Activated CD8-positive, alpha-beta memory T cell treated with anti-CD3 and anti-CD28 coated beads, Interleukin-2, amount 50 U/mL, for 4 hours (primary cell): ENCODE measurements around the gene GNPTG.

Source experiments
- DNase-seq: peaks from one replicate; pipeline ENCODE4 v3.0.0-alpha.2; 2020

The GNPTG gene

GRCh38 chr16:1375741-1376410 is 24.1 kb downstream of the GNPTG start:
- no peak for DNase-seq

GRCh38 chr16:1377406-1378010 is 25.8 kb downstream of the GNPTG start:
- no peak for DNase-seq

GRCh38 chr16:1378087-1378803 is 26.5 kb downstream of the GNPTG start:
- DNase-seq: no peak

GRCh38 chr16:1378804-1379303 is 27.1 kb downstream of the GNPTG start:
- peak; percentile 65 for DNase-seq

- DNase-seq: peak; percentile 65
Observed at GRCh38 chr16:1379304-1380076, 27.8 kb downstream of the GNPTG start.

- DNase-seq: no peak
Observed at GRCh38 chr16:1380195-1380594, 28.5 kb downstream of the GNPTG start.

- DNase-seq: no peak
Observed at GRCh38 chr16:1381612-1382406, 30.1 kb downstream of the GNPTG start.

- DNase-seq: no peak
Observed at GRCh38 chr16:1383556-1383955, 31.8 kb downstream of the GNPTG start.

- no peak for DNase-seq
Observed at GRCh38 chr16:1385232-1385631, 33.5 kb downstream of the GNPTG start.

GRCh38 chr16:1387331-1387730 is 35.6 kb downstream of the GNPTG start:
- DNase-seq: no peak

- no peak for DNase-seq
Observed at GRCh38 chr16:1389762-1390161, 38.0 kb downstream of the GNPTG start.

- DNase-seq: no peak
Observed at GRCh38 chr16:1390239-1390779, 38.6 kb downstream of the GNPTG start.

GRCh38 chr16:1392826-1393225 is 41.1 kb downstream of the GNPTG start:
- DNase-seq: no peak

- DNase-seq: no peak
Observed at GRCh38 chr16:1393613-1394176, 42.0 kb downstream of the GNPTG start.

- no peak for DNase-seq
Observed at GRCh38 chr16:1394367-1394951, 42.7 kb downstream of the GNPTG start.

- no peak for DNase-seq
Observed at GRCh38 chr16:1395444-1396031, 43.8 kb downstream of the GNPTG start.

GRCh38 chr16:1397779-1398178 is 46.0 kb downstream of the GNPTG start:
- no peak for DNase-seq

GRCh38 chr16:1398351-1398750 is 46.6 kb downstream of the GNPTG start:
- no peak for DNase-seq

GRCh38 chr16:1398826-1399581 is 47.3 kb downstream of the GNPTG start:
- no peak for DNase-seq
